Mononuclear cell (primary cell): ENCODE data around the gene NRDC. TPM values are rescaled to one million over a fixed set of nuclear protein-coding genes. Genes with fewer than 3 reads are reported as not detected.

Experiments
- H3K27me3 ChIP-seq: 2 replicates; pipeline ENCODE4 v1.6.0; 2011; ENCODE audit warnings: low read length, control low read depth; ENCODE audit not compliant: insufficient read depth
- H3K4me1 ChIP-seq: 2 replicates; pipeline ENCODE4 v1.5.1; 2011; ENCODE audit warnings: mild to moderate bottlenecking, low read length, control low read depth; ENCODE audit not compliant: insufficient read depth
- H3K4me3 ChIP-seq: 2 replicates; pipeline ENCODE4 v1.5.1; 2011; ENCODE audit warnings: mild to moderate bottlenecking, low read length, moderate library complexity
- H3K9me3 ChIP-seq: 2 replicates; pipeline ENCODE4 v1.5.1; 2011; ENCODE audit warnings: low read depth, mild to moderate bottlenecking, control low read depth, low read length
- total RNA-seq: library from RNA; depleted of rRNA; stranded (reverse); fragments of >200 nt; gene quantifications from one replicate; pipeline ENCODE4 v1.2.3, GENCODE V29; 2012

Gene NRDC
- total RNA-seq, 1 donor, result 36.2 TPM

GRCh38 chr1:51780927-51781326, 97.6 kb downstream of the NRDC start:
- H3K9me3 ChIP-seq, result no peaks in the 10 kb centered on the region
- H3K4me1 ChIP-seq, result peaks cover 9% of the 10 kb centered on the region

GRCh38 chr1:51776408-51776807, 102.1 kb downstream of the NRDC start:
- peaks cover 9% of the 10 kb centered on the region for H3K4me1 ChIP-seq
- no peak overlapping the region for H3K4me3 ChIP-seq
- H3K27me3 ChIP-seq, result no peaks in the 10 kb centered on the region
- H3K9me3 ChIP-seq, result no peaks in the 10 kb centered on the region

More at GRCh38 chr1:51780927-51781326, 97.6 kb downstream of the NRDC start:
- no peaks in the 10 kb centered on the region for H3K27me3 ChIP-seq
- H3K4me3 ChIP-seq, result no peak overlapping the region

GRCh38 chr1:51768971-51769588, 109.4 kb downstream of the NRDC start:
- Histone ChIP-seq H3K9me3 (no peaks in the 10 kb centered on the region), H3K4me3 (no peak overlapping the region)

DNA sequence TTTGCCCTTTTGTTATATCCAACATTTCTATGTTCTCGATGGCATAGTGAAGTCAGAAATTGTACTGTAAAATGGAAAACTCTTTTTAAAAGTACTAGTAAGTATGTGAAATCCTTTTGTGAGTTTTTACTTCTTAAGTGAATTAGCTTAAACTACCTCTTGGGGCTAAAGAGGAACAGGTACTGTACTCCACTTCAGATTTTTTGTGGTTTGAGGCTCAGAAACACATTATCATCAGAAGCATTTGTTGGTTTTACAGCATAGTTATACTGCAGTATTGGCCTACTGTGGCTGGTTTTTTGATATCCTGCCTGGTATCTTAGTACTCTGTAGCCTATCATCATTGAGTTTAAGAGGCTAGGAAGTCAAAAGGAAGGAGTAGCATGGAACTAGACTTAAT, 117.2 kb downstream of the NRDC start:
- H3K4me1 ChIP-seq, result no peaks in the 10 kb centered on the region
- H3K27me3 ChIP-seq, result no peaks in the 10 kb centered on the region
- H3K4me3 ChIP-seq, result no peak overlapping the region
- H3K9me3 ChIP-seq, result no peaks in the 10 kb centered on the region

More at GRCh38 chr1:51768971-51769588, 109.4 kb downstream of the NRDC start:
- no peaks in the 10 kb centered on the region for H3K4me1 ChIP-seq
- H3K27me3 ChIP-seq, result no peaks in the 10 kb centered on the region

DNA sequence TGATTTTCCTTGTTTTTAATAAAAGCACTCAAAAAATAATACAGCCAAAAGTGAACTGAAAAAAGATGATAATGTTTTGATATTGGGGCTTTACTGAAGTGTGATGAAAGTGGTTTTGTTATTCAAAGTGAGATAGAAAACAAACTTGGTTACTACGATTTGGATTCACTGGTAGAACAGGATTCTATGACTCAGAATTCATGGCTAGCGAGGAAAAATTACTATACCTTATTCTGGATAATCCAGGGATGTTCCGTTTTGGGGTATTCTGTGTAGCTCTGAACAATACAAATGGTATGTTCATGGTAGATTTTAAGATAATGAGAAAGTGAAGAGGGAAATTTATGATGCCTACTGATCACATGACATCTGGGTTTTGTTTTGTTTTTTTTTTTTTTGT, 117.7 kb downstream of the NRDC start:
- Histone ChIP-seq H3K4me3 (no peak overlapping the region), H3K9me3 (no peaks in the 10 kb centered on the region), H3K4me1 (no peaks in the 10 kb centered on the region), H3K27me3 (no peaks in the 10 kb centered on the region)

GRCh38 chr1:51758310-51758709, 120.2 kb downstream of the NRDC start:
- H3K9me3 ChIP-seq, result no peaks in the 10 kb centered on the region
- H3K4me3 ChIP-seq, result no peak overlapping the region
- H3K4me1 ChIP-seq, result no peaks in the 10 kb centered on the region
- H3K27me3 ChIP-seq, result no peaks in the 10 kb centered on the region

- Histone ChIP-seq H3K4me1 (no peaks in the 10 kb centered on the region), H3K4me3 (no peak overlapping the region), H3K27me3 (no peaks in the 10 kb centered on the region), H3K9me3 (no peaks in the 10 kb centered on the region)
Measured at GRCh38 chr1:51756290-51756689, 122.2 kb downstream of the NRDC start.

GRCh38 chr1:51755437-51755836, 123.1 kb downstream of the NRDC start:
- H3K27me3 ChIP-seq, result no peaks in the 10 kb centered on the region
- no peaks in the 10 kb centered on the region for H3K9me3 ChIP-seq
- no peak overlapping the region for H3K4me3 ChIP-seq
- H3K4me1 ChIP-seq, result no peaks in the 10 kb centered on the region

GRCh38 chr1:51754666-51755065, 123.9 kb downstream of the NRDC start:
- H3K9me3 ChIP-seq, result no peaks in the 10 kb centered on the region
- H3K27me3 ChIP-seq, result no peaks in the 10 kb centered on the region
- no peak overlapping the region for H3K4me3 ChIP-seq
- no peaks in the 10 kb centered on the region for H3K4me1 ChIP-seq

DNA sequence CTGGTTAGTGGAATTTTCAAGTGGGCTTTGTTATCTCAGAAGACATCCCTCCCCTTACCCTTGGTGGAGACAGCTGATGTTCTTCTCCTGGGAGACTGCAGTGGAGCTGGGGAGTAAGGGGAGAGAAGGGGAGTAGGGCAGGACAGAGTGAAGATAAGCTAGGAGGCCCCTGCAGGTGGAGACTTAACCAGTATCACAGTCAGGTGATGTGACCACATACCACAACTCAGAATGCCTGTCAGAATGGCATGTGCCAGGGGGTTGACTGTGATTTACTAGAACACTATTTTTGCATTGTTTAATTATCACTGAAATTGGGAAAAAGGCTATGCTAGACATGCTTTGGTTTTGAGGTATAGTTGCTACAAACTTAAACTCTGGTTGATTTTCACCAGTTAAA, 124.6 kb downstream of the NRDC start:
- H3K4me1 ChIP-seq, result no peaks in the 10 kb centered on the region

DNA sequence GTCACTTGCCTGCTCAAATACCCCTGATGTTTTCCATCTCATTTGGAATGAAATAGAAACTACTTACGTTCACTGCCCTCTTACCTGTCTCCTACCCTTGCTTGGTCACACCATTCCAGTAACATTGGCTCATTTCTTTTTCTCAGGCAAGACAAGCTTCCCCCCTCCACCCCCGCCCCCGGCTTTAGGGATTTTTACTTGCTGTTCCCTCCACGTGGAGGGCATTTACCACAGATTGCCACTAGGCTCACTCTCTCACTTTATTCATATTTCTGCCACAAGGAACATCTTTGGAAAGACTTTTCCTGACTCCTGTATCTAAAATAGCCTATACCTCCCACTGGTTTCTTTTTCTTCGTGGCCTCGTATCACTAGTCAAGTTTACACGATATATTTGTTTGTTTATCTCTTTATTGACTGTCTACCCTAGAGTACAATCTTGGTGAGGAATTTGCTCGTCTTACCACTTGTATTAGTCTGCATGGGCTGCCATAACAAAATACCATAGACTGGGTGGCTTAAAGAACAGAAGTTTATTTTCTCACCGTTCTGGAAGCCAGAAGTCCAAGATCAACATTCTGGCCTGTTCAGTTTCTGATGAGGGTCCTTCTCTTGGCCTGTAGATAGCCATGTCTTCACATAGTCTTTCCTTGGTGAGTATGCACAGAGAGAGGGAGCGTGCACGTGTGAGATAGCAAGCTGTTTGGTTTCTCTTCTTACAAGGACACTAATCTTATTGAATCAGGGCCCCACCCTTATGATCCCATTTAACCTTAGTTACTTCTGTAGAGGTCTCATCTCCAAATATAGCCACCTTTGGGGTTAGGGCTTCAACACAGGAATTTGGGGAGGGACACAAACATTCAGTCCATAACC, 126.2 kb downstream of the NRDC start:
- no peak overlapping the region for H3K4me3 ChIP-seq
- H3K27me3 ChIP-seq, result no peaks in the 10 kb centered on the region
- no peaks in the 10 kb centered on the region for H3K9me3 ChIP-seq
- no peaks in the 10 kb centered on the region for H3K4me1 ChIP-seq

More for the DNA sequence above, 124.6 kb downstream of the NRDC start:
- Histone ChIP-seq H3K27me3 (no peaks in the 10 kb centered on the region), H3K4me3 (no peak overlapping the region), H3K9me3 (no peaks in the 10 kb centered on the region)

DNA sequence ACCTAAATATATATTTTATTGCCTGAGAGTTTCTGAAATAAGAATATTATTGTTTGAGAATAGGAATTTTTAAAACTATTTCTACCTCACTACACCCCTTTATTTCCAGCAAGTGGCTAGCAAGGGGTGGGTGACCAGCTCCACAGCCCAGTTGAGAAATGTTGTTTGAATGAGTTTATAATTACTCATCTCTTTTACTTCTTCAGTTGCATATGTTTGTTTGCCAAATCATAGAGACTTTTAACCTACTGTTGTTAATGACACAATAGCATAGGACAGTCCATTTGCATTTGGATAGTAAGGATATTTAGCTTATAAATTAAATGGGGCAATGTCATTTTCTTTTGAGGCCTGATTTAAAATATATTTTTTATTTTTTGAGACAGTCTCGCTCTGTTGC, 127.8 kb downstream of the NRDC start:
- no peaks in the 10 kb centered on the region for H3K27me3 ChIP-seq

DNA sequence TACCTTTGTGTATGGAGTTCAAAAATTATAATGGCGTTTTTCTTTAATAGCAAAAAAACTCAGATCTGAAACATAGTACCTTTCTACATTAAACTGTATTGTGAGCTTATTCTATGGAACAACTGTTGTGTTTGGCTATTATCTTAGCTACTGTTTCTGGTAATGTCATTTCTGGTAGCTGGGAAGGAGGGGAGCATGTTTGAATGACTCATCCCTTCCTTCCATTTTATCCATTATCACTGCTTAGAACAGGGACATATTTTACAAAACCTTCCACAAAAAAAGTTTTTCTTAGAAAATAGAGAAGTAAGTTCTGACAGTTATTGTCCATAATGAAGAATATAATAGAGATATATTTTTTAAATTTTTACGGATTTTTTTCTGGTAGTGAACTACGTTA, 128.3 kb downstream of the NRDC start:
- Histone ChIP-seq H3K9me3 (no peaks in the 10 kb centered on the region), H3K4me3 (no peak overlapping the region), H3K4me1 (no peaks in the 10 kb centered on the region), H3K27me3 (no peaks in the 10 kb centered on the region)

More for the DNA sequence above, 127.8 kb downstream of the NRDC start:
- Histone ChIP-seq H3K4me3 (no peak overlapping the region), H3K9me3 (no peaks in the 10 kb centered on the region), H3K4me1 (no peaks in the 10 kb centered on the region)

DNA sequence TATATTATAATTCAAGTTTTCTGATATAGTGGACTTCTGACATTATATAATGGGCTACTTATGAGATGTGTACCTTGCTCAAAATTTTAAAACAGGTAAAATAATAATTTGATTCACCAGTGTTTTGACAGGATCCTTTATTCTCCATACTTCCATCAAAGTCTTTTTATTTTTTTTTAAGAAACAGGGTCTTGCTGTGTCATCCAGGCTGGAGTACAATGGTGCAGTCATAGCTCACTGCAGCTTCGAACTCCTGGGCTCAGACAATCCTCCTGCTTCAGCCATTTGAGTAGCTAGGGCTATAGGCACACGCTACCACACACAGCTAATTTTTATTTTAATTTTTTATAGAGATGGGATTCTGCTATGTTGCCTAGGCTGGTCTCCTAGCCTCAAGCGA, 129.4 kb downstream of the NRDC start:
- Histone ChIP-seq H3K4me3 (no peak overlapping the region), H3K4me1 (no peaks in the 10 kb centered on the region), H3K27me3 (no peaks in the 10 kb centered on the region), H3K9me3 (no peaks in the 10 kb centered on the region)

DNA sequence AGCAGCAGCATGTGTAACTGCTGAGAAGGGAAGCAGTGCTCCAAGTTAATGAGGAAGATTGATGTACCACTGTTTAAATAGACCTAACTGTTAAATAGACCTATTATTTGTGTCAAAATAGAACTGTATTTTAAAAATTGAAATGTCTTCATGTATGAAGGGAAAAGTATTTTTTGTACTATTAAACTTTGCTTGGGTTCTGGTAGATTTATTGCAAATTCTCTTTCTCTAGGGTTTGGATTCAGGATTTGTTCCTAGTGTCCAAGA, 133.3 kb downstream of the NRDC start:
- no peaks in the 10 kb centered on the region for H3K27me3 ChIP-seq
- no peak overlapping the region for H3K4me3 ChIP-seq
- no peaks in the 10 kb centered on the region for H3K9me3 ChIP-seq
- H3K4me1 ChIP-seq, result no peaks in the 10 kb centered on the region
